ENCODE measurements around the gene NR5A2. TPM values are rescaled to one million over a fixed set of nuclear protein-coding genes. Genes with fewer than 3 reads are reported as not detected.

The NR5A2 gene
- total RNA-seq, 1 donor from 2014 or later = not detected

- no peaks in the 10 kb centered on the region for H3K36me3 ChIP-seq (ENCODE audit: control insufficient read depth, insufficient read depth, low read length)
- FAIRE-seq (no peak), DNase-seq (ENCODE audit: low read depth) (no peak)
- H3K4me3 ChIP-seq (ENCODE audit: low read depth, low read length) = no peak overlapping the region
- TF ChIP-seq CTCF (IDR thresholded peaks at IDR 0.05; ENCODE audit: insufficient read depth, low read length, severe bottlenecking) = no peak
- H3K27me3 ChIP-seq (ENCODE audit: control insufficient read depth, insufficient read depth, low read length) = no peaks in the 10 kb centered on the region
Observed at GRCh38 chr1:200121421-200121820, 93.9 kb downstream of the NR5A2 start.

GRCh38 chr1:200124309-200124708, 96.8 kb downstream of the NR5A2 start:
- no peaks in the 10 kb centered on the region for H3K27me3 ChIP-seq (ENCODE audit: control insufficient read depth, insufficient read depth, low read length)
- no peak overlapping the region for H3K4me3 ChIP-seq (ENCODE audit: low read depth, low read length)
- no peak for FAIRE-seq
- no peak for DNase-seq (ENCODE audit: low read depth)
- no peaks in the 10 kb centered on the region for H3K36me3 ChIP-seq (ENCODE audit: control insufficient read depth, insufficient read depth, low read length)
- no peak for TF ChIP-seq CTCF (IDR thresholded peaks at IDR 0.05; ENCODE audit: insufficient read depth, low read length, severe bottlenecking)

- DNase-seq (ENCODE audit: low read depth) = no peak
- no peak for FAIRE-seq
- Histone ChIP-seq H3K4me3 (ENCODE audit: low read depth, low read length) (no peak overlapping the region), H3K36me3 (ENCODE audit: control insufficient read depth, insufficient read depth, low read length) (no peaks in the 10 kb centered on the region), H3K27me3 (ENCODE audit: control insufficient read depth, insufficient read depth, low read length) (no peaks in the 10 kb centered on the region)
- TF ChIP-seq CTCF (IDR thresholded peaks at IDR 0.05; ENCODE audit: insufficient read depth, low read length, severe bottlenecking) = no peak
Observed at GRCh38 chr1:200128081-200128480, 100.6 kb downstream of the NR5A2 start.

- no peak for DNase-seq (ENCODE audit: low read depth)
- no peak for FAIRE-seq
- no peaks in the 10 kb centered on the region for H3K36me3 ChIP-seq (ENCODE audit: control insufficient read depth, insufficient read depth, low read length)
- no peak for TF ChIP-seq CTCF (IDR thresholded peaks at IDR 0.05; ENCODE audit: insufficient read depth, low read length, severe bottlenecking)
- no peak overlapping the region for H3K4me3 ChIP-seq (ENCODE audit: low read depth, low read length)
- H3K27me3 ChIP-seq (ENCODE audit: control insufficient read depth, insufficient read depth, low read length) = no peaks in the 10 kb centered on the region
Observed at GRCh38 chr1:200128944-200129879, 101.7 kb downstream of the NR5A2 start.

- H3K27me3 ChIP-seq (ENCODE audit: control insufficient read depth, insufficient read depth, low read length) = no peaks in the 10 kb centered on the region
- no peak overlapping the region for H3K4me3 ChIP-seq (ENCODE audit: low read depth, low read length)
- no peak for TF ChIP-seq CTCF (IDR thresholded peaks at IDR 0.05; ENCODE audit: insufficient read depth, low read length, severe bottlenecking)
- no peaks in the 10 kb centered on the region for H3K36me3 ChIP-seq (ENCODE audit: control insufficient read depth, insufficient read depth, low read length)
- peak; percentile 66 for DNase-seq (ENCODE audit: low read depth)
- FAIRE-seq = no peak
Observed at GRCh38 chr1:200130552-200130951, 103.0 kb downstream of the NR5A2 start.
